Activated CD4-positive, alpha-beta T cell treated with anti-CD3 and anti-CD28 coated beads, Interleukin-2, amount 50 U/mL, for 1 hour (primary cell): ENCODE results near the gene B4GALNT4.
A peak's percentile ranks its signal among the peaks of the same experiment; 100 is the strongest.
"Not testable (repeated sequence)": the region's sequence is repeated elsewhere in the genome, so short reads cannot be mapped to it uniquely, and the experiment has no call there.

Source experiments
- DNase-seq: peaks from one replicate; pipeline ENCODE4 v3.0.0-alpha.2; 2020

B4GALNT4 gene

DNA sequence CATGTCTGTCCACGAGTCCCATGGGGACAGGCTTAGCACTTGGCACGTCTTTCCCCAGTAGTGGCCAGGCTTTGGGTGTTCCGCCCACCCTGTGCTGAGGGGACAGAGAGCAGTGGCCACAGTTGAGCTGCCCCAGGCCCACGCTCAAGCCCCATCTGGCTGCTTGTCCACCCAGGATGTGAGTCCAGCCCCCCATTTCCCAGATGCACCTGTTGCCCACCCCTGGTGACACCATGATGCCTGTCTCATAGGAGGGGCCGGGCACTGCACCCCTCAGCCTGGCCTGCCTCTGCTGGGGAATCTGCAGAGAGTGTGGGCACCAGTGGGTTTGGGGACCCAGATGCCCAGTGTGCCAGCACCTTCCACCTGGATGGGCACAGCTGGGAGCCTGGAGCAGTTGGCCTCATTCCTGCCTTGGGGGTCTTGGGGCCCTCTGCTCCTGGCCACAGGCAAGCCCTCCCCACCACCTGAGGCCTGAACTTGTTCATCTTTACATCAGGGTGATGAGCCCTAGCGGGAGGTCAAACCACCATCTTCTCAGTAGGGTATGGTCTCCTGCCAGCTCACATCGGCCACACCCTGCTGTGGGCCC, 39.8 kb downstream of the B4GALNT4 start:
- DNase-seq: no peak

DNA sequence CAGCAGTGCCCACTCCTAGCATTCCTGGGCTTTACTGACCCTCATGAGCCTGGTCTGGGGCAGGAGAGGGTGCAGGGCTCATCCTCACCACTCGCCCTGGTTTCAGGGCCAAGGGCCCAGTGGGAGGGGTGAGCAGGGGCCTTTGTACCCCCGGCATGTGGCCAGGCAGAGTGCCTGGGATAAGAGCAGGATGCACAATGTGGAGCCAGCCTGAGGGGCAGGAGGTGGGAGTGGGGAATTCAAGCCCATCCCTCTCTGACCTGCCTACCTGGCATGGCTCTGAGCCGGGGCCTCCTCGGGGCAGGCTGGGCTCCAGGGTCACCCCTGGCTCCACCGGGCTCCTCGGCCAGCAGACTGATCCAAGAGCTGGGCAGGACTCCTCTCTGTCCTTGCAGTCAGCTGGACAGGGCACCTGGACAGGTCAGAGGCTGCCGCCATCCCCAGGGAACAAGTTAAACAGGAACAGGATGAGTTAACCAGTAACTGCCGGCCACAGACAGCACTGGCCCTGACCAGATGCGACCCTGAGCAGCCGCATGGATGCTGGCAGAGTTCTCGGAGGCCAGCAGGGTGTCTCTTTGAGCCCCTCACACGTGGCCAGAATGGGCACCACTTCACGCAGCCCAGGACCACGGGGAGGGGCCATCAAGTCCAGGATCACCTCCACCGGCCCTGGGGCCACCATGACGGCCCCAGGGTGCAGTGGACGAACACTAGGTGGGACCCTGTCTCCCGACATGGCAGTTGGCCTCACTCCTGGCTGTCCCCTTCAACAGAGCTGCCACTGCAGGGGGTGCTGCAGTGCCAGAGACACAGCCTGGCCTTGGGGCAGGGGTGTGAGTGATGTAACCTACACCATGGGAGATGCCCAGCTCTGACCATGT, 40.5 kb downstream of the B4GALNT4 start:
- no peak for DNase-seq

DNA sequence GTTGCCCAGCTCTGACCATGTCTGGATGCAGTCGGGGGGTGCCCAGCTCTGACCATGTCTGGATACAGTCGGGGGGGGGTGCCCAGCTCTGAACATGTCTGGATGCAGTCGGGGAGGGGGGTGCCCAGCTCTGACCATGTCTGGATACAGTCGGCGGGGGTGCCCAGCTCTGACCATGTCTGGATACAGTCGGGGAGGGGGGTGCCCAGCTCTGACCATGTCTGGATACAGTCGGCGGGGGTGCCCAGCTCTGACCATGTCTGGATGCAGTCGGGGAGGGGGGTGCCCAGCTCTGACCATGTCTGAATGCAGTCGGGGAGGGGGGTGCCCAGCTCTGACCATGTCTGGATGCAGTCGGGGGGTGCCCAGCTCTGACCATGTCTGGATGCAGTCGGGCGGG, 41.4 kb downstream of the B4GALNT4 start:
- DNase-seq: not testable (repeated sequence)

DNA sequence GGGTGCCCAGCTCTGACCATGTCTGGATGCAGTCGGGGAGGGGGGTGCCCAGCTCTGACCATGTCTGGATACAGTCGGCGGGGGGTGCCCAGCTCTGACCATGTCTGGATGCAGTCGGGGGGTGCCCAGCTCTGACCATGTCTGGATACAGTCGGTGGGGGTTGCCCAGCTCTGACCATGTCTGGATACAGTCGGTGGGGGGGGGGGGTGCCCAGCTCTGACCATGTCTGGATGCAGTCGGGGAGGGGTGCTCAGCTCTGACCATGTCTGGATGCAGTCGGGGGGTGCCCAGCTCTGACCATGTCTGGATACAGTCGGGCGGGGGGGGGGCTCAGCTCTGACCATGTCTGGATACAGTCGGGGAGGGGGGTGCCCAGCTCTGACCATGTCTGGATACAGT, 42.2 kb downstream of the B4GALNT4 start:
- not testable (repeated sequence) for DNase-seq

DNA sequence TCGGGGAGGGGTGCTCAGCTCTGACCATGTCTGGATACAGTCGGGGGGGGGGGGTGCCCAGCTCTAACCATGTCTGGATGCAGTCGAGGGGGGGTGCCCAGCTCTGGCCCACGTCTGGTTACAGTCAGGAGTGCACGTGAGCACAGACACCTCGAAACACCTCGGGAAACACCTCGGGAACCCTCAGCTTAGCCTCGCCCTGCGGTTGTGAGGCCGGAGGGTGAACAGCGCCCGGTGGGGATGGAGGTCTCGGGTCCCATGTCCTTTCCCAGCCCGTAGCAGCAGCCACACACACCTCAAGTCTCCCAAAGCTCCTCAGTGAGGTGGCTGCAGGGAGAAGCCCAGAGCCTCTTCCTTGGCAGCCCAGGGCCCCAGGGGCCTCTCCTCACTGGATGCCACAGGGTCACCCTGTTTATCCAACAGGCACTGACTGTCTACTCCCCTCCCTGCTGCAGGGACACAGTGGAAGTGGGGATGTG, 43.4 kb downstream of the B4GALNT4 start:
- no peak for DNase-seq

DNA sequence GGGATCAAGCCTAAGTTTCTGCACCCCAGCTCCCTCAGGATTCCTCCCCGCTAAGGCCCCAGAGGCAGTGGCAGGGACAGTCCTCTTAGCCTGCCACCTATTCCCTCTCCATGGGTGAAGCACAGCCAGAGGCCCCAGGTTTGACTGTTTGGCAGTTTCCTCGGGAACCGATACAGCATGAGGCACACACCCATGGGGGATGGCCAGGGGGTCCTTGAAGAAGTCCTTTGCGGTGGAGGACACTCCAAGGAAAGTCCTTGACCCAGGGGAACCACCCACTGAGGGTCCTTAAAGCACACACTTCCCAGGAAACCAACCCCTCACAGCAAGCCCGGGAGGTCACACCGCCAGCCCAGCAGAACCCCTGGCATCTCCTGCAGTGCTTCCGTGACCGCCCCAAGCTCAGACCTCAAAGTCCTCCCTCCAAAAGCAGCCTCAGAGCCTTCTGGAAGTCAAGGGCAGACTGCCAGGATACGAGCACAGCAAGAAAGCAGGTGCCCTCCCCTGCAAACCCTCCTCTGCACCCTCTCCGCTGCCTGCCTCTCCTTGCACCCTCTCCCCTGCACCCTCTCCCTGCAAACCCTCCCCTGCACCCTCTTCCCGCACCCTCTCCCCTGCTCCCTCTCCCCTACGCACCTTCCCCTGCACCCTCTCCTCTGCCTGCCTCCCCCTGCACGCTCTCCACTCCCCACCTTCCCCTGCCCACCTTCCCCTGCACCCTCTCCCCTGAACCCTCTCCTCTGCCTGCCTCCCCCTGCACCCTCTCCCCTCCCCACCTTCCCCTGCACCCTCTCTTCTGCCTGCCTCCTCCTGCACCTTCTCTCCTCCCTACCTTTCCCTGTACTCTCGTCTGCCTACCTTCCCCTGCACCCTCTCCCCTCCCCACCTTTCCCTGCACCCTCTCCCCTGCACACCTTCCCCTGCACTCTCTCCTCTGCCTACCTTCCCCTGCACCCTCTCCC, 44.1 kb downstream of the B4GALNT4 start:
- DNase-seq: no peak

DNA sequence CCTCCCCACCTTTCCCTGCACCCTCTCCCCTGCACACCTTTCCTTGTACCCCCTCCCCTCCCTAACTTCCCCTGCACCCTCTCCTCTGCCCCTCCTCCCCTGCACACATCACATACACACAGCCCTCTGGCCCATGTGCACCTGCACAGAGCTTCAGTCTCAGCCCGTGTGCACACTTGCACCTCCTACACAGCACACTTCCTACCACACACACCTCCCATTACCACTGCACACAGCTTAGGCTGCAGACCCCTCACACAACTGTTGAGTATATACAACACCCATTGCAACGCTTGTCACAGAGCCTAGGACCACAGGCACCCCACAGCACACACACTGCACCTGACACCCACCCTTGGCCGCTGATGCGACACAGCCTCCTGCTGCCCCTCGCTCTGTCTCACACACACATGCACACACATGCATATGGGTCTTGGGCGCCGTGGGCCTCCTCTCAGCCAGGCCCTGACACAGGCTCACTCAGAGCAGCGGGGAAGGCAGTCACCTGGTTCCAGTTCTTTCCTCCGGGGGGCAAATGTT, 45.1 kb downstream of the B4GALNT4 start:
- DNase-seq: no peak

DNA sequence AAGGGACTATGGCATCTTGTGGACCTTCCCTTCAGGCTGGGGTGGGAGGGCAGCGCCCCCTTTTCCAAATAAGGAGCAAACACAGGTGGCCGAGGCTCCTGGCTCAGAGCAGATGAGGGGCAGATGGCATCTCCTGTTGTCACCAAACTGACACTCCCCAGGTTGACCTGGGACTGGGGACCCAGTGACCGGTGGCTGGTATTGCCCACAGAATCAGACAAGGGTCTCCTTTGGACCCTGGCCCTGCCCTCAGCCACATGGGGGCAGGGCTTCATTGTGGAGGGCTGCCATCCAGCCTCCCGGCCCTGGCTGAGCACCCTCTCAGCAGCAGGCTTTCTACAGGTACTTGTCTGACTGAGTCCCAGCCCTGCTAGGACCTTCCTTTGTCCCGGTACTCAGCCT, 46.3 kb downstream of the B4GALNT4 start:
- DNase-seq: no peak

DNA sequence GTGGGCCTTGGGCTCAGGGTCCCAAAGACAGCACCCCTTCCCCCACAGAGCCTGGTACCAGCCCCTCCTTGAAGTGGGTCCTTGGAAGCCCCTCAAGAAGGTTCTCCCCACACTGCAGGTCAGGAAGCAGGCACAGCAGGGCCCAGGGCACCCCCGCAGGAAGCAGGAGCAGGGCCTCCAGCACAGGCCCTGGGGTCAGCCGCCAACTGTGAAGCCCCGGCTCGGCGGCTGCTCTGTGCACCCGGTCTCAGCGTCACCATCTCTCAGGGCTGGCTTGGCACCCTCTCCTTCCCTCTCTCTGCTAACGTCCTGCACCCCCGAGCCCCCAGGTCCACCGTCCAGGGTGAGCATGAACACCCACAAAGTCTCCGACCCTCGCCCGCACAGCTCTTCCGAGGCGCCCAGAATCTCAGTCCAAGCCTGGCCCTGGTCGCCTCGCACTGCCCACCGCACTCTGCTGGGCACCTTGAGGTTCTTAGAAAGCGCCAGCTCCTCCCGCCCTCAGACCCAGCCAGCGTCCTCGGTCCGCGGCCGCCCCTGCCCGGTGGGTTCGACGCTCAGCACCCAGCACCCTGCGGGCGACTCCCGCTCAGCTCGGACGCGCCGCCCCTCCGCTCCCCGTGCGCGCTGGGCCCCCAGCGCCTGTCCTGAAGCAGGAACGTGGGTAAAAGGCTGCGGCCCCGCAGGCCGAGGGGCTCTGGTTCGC, 46.9 kb downstream of the B4GALNT4 start:
- no peak for DNase-seq

DNA sequence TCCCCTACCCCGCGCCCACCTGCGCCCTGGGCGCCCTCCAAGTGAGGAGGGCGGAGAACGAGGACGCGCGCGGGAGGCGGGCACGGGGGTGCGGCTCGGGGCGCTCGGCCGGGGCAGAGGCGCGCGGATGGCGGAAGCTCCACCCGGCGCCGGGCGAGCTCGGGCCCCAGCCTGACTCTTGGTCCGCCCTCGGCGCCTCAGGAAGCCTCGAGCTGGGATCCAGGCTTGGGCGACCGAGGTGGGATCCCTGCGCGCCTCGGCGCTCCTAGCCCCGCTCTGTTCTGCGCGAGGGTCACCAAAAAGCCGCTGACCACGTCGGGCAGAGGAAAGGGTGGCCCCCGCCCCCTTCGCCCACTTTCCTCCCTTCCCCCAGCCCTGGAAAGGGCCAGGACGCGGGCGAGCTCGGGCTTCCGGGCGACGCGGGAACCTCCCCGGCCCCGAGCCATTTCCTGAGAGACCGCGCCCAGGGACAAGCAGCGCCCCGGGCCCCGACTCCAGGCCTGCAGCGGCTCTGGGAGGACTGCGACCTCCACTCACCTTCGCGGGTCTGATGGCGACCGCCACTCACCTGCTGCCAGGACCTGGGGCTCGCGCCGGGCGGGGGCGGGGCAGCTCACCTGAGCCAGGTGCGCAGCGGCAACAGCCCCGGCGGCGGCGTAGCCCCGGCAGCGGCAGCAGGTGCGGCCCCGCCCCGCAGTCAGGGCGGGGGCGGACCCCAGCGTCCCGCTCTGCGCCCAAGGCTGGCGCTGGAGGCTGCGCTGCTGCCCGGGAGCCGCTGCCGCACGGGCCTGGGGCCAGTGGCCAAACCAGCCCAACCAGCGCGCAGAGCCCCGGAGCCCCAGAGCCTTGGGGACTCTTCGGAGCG, 47.7 kb downstream of the B4GALNT4 start:
- DNase-seq: peak; percentile 36

DNA sequence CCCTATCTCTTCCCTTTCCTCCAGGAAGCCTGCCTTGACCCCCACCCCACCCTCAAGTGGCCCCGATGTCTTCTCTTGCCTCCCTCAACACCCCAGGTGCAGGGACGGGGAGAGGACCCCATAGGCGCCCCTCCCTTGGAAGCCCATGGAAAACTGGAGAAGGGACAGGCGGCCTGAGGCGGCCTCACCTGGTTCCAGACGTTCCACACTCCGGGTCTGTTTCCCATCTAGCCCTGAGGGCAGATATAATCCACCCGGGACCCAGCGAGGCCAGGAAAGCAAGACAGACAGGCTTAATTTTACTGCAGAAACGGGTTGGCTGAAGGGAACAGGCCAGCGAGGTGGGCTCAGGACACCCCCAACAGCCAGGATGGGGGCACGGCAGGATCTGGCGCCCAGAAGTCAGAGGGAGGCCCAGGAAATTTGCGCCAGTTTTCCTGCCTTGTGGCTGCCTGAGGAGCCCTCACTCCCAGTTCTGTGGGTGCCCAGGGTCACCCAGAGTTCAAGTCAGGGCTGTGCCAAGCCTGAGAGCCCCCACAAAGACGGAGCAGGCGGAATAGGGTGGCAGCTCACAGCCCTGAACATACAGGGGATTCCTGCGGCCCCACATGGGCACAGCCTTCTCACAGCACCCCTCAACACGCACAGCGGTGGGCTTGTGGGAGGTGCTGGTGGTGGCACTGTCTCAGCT, 48.5 kb downstream of the B4GALNT4 start:
- DNase-seq: no peak

DNA sequence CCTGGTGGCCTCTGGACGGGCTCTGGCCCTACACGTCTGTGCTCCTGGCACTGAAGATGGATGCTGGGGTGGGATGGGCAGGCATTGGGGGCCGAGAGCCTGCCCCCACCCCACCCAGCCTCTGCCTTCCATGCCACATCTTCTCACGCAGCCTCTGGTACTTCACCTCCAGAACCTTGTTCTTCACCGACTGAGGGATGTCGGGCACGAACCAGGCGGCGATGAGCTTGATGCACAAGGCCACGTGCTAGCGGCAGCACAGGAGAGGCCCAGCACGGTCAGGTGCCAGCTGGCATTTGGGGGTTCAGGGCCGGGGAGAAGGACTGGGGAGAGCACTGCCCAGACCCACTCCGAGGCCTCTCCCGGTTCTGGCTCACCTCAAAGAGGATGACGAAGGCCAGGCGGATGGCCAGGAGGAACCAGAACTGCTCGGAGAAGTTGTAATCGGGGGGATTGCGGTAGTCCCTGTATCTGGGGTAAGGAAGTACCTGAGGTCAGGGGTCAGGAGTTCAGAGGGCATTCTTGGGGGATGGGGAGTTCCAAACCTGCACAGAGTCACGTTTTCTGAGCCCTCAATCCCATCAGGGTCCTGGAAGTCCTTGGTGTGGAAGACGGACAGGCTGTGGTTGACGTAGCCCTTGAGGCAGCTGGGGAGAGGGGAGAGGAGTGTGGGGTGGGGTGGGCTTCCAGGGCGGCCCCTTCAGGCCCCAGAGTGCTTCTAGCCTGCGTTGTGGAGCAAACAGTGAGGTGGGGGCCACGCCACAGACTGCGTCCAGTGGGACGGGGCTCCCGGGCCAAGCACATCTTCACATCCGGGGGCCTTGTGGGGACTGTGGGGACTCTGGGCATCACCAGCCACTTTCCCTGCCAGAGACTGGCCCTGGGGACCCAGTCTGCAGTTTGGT, 49.3 kb downstream of the B4GALNT4 start:
- DNase-seq: no peak

DNA sequence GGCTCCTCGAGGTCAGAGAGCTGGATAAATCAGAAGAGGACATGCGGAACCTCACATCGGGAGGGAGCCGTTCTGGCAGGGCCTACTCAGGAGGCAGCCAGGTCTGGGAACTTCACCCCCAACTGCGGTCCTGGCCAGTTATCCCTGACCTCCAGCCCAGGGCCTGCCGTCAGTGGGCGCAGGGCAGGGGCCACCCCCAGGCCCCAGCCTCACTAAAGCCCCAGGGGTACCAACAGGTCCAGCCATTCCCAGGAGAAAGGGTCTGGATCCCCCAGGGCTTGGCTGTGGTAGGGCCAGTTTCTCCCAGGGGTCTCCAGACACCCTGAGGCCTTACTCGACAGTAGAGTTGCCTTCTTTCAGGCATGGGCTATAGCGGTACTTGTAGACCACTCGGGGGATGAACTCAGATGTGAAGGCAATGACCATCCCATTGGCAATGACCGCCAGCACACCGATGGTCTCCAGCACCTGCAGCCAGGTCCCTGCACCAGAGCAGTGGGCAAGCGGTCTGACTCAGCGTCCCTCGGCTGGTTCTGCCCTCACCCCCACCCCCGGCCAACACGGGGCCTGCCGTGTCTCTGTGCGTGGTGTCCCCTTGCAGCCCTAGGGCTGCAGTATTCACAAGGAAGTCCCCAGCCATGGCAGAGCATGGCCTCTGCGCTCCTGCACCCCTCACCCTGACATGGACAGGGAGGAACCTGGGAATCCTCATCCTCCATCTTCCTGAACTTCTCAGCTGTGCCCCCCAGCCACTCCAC, 50.1 kb downstream of the B4GALNT4 start:
- DNase-seq: no peak

DNA sequence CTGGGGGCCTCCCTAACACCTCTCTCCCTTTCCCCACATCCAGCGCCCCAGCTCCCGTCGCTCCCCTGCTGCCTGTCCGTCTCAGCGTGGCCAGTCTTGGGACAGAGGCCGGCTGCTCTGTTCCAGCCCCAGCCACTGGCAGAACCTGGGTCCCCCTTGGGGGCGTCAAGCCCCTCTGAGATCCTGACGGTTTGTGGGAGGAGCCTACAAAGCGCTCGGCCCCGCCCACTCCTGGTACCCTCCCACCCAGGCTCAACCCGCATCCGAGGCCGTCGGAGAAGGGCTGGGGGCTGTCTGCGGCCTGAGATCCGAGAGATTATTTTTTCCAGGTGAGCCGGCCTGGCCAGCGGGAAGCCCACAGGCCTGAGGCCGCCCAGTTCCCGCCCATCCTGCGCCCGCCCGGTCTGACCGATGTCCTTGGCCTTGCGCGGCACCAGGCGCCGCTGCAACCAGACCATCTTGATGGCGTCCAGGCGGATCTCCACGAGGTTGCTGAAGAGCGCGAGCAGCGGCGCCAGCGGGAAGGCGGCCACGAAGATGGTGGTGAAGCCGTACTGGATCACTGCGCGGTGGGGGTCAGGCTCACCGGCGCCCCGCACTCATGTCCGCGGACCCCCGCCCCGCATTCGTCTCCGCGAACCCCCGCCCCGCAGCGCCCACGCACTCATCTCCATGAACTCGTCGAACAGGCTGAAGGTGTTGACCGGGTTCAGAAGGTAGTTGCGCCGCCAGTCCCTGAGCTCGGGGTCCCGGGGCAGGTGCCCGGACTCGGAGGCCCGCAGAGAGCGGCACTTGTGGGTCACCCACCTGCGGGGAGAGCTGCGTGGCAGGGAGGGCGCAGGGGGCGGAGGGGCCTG, 51.0 kb downstream of the B4GALNT4 start:
- no peak for DNase-seq

DNA sequence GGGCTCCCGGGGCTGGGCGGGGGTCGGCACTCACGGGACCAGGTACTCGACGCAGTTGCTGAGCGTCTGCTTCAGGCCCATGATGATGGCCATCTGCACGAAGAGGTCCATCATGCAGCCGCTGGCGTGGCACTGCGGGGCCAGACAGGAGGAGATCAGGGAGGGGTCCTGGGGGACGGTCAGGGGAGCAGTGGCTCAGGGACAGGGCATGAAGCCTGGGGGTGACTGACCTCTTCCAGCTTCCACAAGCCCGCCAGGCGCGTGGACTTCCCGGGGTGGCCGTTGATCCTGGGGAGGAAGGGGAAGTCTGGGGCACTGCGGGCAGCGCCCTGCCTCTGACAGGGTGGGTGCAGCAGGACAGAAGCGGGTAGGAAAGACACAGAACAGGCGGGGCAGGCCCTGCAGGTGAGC, 51.6 kb downstream of the B4GALNT4 start:
- no peak for DNase-seq

DNA sequence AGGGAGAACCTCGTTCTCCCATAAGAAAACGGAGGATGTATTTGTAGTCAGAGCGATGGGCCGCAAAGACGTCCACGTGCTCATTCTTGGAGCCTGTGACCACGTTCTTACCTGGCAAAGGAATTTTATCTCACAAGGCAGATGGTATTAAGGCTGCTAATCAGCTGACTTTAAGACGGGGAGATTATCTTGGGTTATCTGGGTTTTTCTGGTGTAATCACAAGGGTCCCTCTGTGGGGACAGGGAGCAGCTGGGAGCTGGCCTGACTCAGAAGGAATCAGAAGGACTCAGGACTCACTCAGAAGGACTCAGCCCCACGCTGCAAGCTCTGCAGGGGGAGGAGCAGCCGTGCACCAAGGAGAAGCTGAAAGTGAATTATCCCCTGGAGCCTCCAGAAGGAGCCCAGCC, 53.0 kb downstream of the B4GALNT4 start:
- no peak for DNase-seq

DNA sequence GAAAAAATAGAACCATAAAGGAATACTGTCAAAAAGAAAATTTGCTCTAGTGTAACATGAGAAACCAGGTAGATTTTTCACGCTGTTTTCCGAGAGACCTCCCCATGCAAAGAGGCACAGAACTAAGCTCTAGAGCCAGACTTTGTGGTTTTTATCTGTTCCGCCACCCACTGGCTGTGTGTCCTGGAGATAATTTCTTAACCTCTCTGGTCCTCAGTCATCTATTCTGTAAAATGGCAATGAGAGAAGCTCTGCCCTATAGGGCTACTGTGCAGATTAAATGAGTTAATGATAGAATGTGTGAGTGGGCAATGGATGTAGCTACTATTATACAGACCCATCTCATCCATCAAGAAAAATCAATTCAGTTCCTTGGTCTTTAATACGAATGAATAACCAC, 54.9 kb downstream of the B4GALNT4 start:
- DNase-seq: no peak

DNA sequence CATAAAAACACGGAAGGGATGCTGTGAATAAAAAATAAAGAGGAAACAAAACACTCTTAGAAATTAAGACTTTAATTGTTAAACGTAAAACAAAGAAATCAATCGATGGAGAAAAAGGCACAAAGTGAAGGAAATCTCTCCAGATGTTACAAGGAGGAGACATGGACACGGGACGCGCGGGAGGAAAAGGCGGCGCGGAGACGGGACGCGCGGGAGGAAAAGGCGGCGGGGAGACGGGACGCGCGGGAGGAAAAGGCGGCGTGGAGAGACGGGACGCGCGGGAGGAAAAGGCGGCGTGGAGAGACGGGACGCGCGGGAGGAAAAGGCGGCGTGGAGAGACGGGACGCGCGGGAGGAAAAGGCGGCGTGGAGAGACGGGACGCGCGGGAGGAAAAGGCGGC, 55.5 kb downstream of the B4GALNT4 start:
- DNase-seq: not testable (repeated sequence)
